HCT116 (cell line): ENCODE measurements around the gene GTF2H2C. TPM values are rescaled to one million over a fixed set of nuclear protein-coding genes. Genes with fewer than 3 reads are reported as not detected.

ENCODE experiments used
- ATAC-seq: fragments of 200-7000 bp; cut with Tn5 transposase; 2 replicates; pipeline ENCODE4 v1.9.1; 2020; ENCODE audit warnings: mild to moderate bottlenecking, moderate library complexity
- BruUV-seq: library from RNA; stranded (reverse); fragments of 400-500 nt; replicated peaks from 2 replicates; lab custom pipeline; 2021; lab: Mats Ljungman, UMichigan
- CTCF ChIA-PET: fragments of 300-600 bp; sonication (Branson Sonifier 250); formaldehyde crosslinking; loops from one replicate; lab custom pipeline; 2021; ENCODE audit warnings: antibody characterized with exemption; lab: Charles Lee
- POLR2A ChIA-PET: fragments of 300-600, 350-600 bp; sonication (Branson Sonifier 250); formaldehyde crosslinking; loops from one replicate; lab custom pipeline; 2021; ENCODE audit warnings: antibody characterized with exemption; lab: Charles Lee
- RAD21 ChIA-PET, 2 experiments: fragments of 300-600 bp; sonication (Branson Sonifier 250); formaldehyde crosslinking; loops; one replicate each; lab custom pipeline; 2023; ENCODE audit warnings: low total read pairs in 2 of 2; ENCODE audit not compliant: uncharacterized antibody in 2 of 2, unreplicated experiment in 2 of 2, low non-redundant PET in 1 of 2; lab: Charles Lee
- DNase-seq: peaks from one replicate; pipeline ENCODE4 v3.0.0-alpha.2; 2010; ENCODE audit warnings: low read depth, low spot score
- H2AFZ ChIP-seq: fragments of 200-600 bp; shearing (Covaris generic), sonication (generic); 2 replicates; pipeline ENCODE4 v1.6.1; 2017; ENCODE audit warnings: low read depth, mixed run types, mixed read lengths, antibody characterized with exemption, low read length; ENCODE audit not compliant: poor library complexity, severe bottlenecking
- H3K27ac ChIP-seq: 2 replicates; pipeline ENCODE4 v1.5.1; 2012; ENCODE audit warnings: low read depth, low read length
- H3K27me3 ChIP-seq: fragments of 200-600 bp; sonication (generic); 2 replicates; pipeline ENCODE4 v1.6.1; 2016; ENCODE audit warnings: mixed run types, low read length, mixed read lengths; ENCODE audit not compliant: insufficient read depth
- H3K36me3 ChIP-seq, 2 experiments: fragments of 200-500 bp in 1 of 2; fragments of 200-600 bp in 1 of 2; sonication (Bioruptor generic) in 1 of 2; sonication (generic) in 1 of 2; 2 replicates each; pipeline versions ENCODE4 v1.5.1 to v1.6.1; 2014 to 2016; ENCODE audit warnings: low read length in 2 of 2, inconsistent platforms in 1 of 2, mixed read lengths in 1 of 2, mixed run types in 1 of 2; ENCODE audit not compliant: insufficient read depth in 2 of 2, control insufficient read depth in 1 of 2
- H3K4me1 ChIP-seq, 2 experiments: fragments of 200-600 bp in 1 of 2; sonication (generic) in 1 of 2; 2 replicates each; pipeline versions ENCODE4 v1.5.1 to v1.6.1; 2012 to 2017; ENCODE audit warnings: low read length in 2 of 2, inconsistent platforms in 1 of 2, mild to moderate bottlenecking in 1 of 2, mixed read lengths in 1 of 2, mixed run types in 1 of 2, moderate library complexity in 1 of 2; ENCODE audit not compliant: insufficient read depth in 2 of 2, control insufficient read depth in 1 of 2
- H3K4me2 ChIP-seq: fragments of 200-600 bp; sonication (generic); 2 replicates; pipeline ENCODE4 v1.6.1; 2017; ENCODE audit warnings: mixed run types, low read length, mixed read lengths
- H3K4me3 ChIP-seq, 2 experiments: fragments of 200-600 bp in 1 of 2; sonication (generic) in 1 of 2; replicated peaks in 1 of 2; 2 replicates each; pipeline ENCODE4 v1.5.1; 2011 to 2016; ENCODE audit warnings: low read length in 2 of 2, control low read depth in 1 of 2, low read depth in 1 of 2, mild to moderate bottlenecking in 1 of 2, mixed read lengths in 1 of 2, mixed run types in 1 of 2
- H3K79me2 ChIP-seq: fragments of 200-600 bp; sonication (generic); 2 replicates; pipeline ENCODE4 v1.6.1; 2017; ENCODE audit warnings: mild to moderate bottlenecking, mixed run types, low read length, moderate library complexity, mixed read lengths; ENCODE audit not compliant: insufficient read depth
- H3K9ac ChIP-seq: fragments of 200-600 bp; sonication (generic); 2 replicates; pipeline ENCODE4 v1.6.1; 2016; ENCODE audit warnings: low read length, mixed read lengths
- H3K9me2 ChIP-seq: fragments of 200-600 bp; sonication (generic), shearing (Covaris generic); 2 replicates; pipeline ENCODE4 v1.6.1; 2017; ENCODE audit warnings: mixed run types, mild to moderate bottlenecking, moderate library complexity; ENCODE audit not compliant: insufficient read depth
- H3K9me3 ChIP-seq, 2 experiments: fragments of 200-500 bp in 1 of 2; fragments of 200-600 bp in 1 of 2; sonication (Bioruptor generic) in 1 of 2; sonication (generic) in 1 of 2; 2 replicates each; pipeline ENCODE4 v1.6.1; 2014 to 2017; ENCODE audit warnings: low read length in 2 of 2, mixed read lengths in 2 of 2, inconsistent platforms in 1 of 2, low read depth in 1 of 2, mild to moderate bottlenecking in 1 of 2, mixed run types in 1 of 2, moderate library complexity in 1 of 2; ENCODE audit not compliant: control insufficient read depth in 1 of 2, insufficient read depth in 1 of 2
- H4K20me1 ChIP-seq: fragments of 200-600 bp; sonication (generic), shearing (Covaris generic); 2 replicates; pipeline ENCODE4 v1.6.1; 2017; ENCODE audit warnings: mixed run types, mild to moderate bottlenecking, moderate library complexity; ENCODE audit not compliant: insufficient read depth
- ATF3 ChIP-seq: IDR thresholded peaks from 2 replicates; pipeline ENCODE4 v1.6.1; 2012
- CBX3 ChIP-seq: IDR thresholded peaks from 2 replicates; pipeline ENCODE4 v1.6.1; 2012; ENCODE audit warnings: low read depth
- CEBPB ChIP-seq: IDR thresholded peaks from 2 replicates; pipeline ENCODE4 v1.6.1; 2012; ENCODE audit warnings: low read depth
- CTCF ChIP-seq, 3 experiments: fragments of 200-600 bp in 1 of 3; sonication (generic) in 1 of 3; IDR thresholded peaks in 2 of 3; conservative IDR thresholded peaks in 1 of 3; 2 replicates each; pipeline ENCODE4 v1.5.1; 2012 to 2017; ENCODE audit warnings: low read depth in 2 of 3, low read length in 2 of 3, antibody characterized with exemption in 1 of 3, borderline replicate concordance in 1 of 3, control low read depth in 1 of 3, mild to moderate bottlenecking in 1 of 3, mixed read lengths in 1 of 3, mixed run types in 1 of 3, moderate library complexity in 1 of 3; ENCODE audit not compliant: insufficient read depth in 1 of 3
- EGR1 ChIP-seq: IDR thresholded peaks from 2 replicates; pipeline ENCODE4 v1.6.1; 2012; ENCODE audit warnings: low read depth
- EZH2 ChIP-seq: fragments of 200-600 bp; sonication (generic); IDR thresholded peaks from 2 replicates; pipeline ENCODE4 v1.6.1; 2017; ENCODE audit warnings: antibody characterized with exemption, mixed run types
- FOSL1 ChIP-seq: IDR thresholded peaks from 2 replicates; pipeline ENCODE4 v1.6.1; 2012; ENCODE audit warnings: low read depth
- JUND ChIP-seq: IDR thresholded peaks from 2 replicates; pipeline ENCODE4 v1.6.1; 2012
- POLR2A ChIP-seq: IDR thresholded peaks from 2 replicates; pipeline ENCODE4 v1.7.0; 2011; ENCODE audit warnings: borderline replicate concordance; ENCODE audit not compliant: insufficient read depth, insufficient read length; ENCODE audit errors: extremely low read depth
- POLR2AphosphoS5 ChIP-seq: IDR thresholded peaks from 2 replicates; pipeline ENCODE4 v1.6.1; 2011; ENCODE audit warnings: mild to moderate bottlenecking, low read depth, low read length, moderate library complexity
- RAD21 ChIP-seq: IDR thresholded peaks from 2 replicates; pipeline ENCODE4 v1.6.1; 2012; ENCODE audit warnings: low read depth, mild to moderate bottlenecking
- REST ChIP-seq: IDR thresholded peaks from 2 replicates; pipeline ENCODE4 v1.6.1; 2012; ENCODE audit warnings: low read depth
- SIN3A ChIP-seq: IDR thresholded peaks from 2 replicates; pipeline ENCODE4 v1.6.1; 2012; ENCODE audit warnings: low read depth
- SP1 ChIP-seq: IDR thresholded peaks from 2 replicates; pipeline ENCODE4 v1.6.1; 2012; ENCODE audit warnings: low read depth
- SRF ChIP-seq: IDR thresholded peaks from 2 replicates; pipeline ENCODE4 v1.6.1; 2012; ENCODE audit warnings: low read depth
- ZFX ChIP-seq: fragments of 450-650 bp; IDR thresholded peaks from 2 replicates; pipeline ENCODE4 v1.6.1; 2017
- ZNF274 ChIP-seq: fragments of 200-500 bp; sonication (Bioruptor generic); IDR thresholded peaks from 2 replicates; pipeline ENCODE4 v1.6.1; 2014; ENCODE audit warnings: mild to moderate bottlenecking, low read depth, low read length, inconsistent platforms
- intact Hi-C: fragments of 100-400 bp; cut with micrococcal nuclease; formaldehyde crosslinking; loops from 2 replicates; pipeline ENCODE4 v1.10.0; 2022
- total RNA-seq: library from RNA; stranded (reverse); gene quantifications from one replicate; pipeline ENCODE4 v1.2.1, GENCODE V29; 2021; ENCODE audit not compliant: unreplicated experiment
- TF ChIP-seq, protein P1 (sequence below): IDR thresholded peaks from 2 replicates; pipeline ENCODE4 v1.6.1; 2011; ENCODE audit warnings: mild to moderate bottlenecking, low read length, moderate library complexity; ENCODE audit not compliant: insufficient replicate concordance; ENCODE audit errors: extremely low read depth

GTF2H2C gene
- total RNA-seq, 1 experiment from 2014 or later: 65.2 TPM

GRCh38 chr5:69525490-69525889 is 34.5 kb upstream of the GTF2H2C start:
- Histone ChIP-seq H3K9me3 (no peaks in the 10 kb centered on the region), H3K27ac (no peak overlapping the region), H3K4me2 (no peak overlapping the region), H3K27me3 (no peaks in the 10 kb centered on the region), H2AFZ (no peak overlapping the region), H3K4me1 (peaks cover 28 to 38% of the 10 kb centered on the region in 2 experiments), H3K4me3 (no peak overlapping the region), H4K20me1 (no peaks in the 10 kb centered on the region; the same call in 1 of the 2 replicates), H3K79me2 (peaks cover 24% of the 10 kb centered on the region), H3K36me3 (no peaks in the 10 kb centered on the region), H3K9ac (no peak overlapping the region), H3K9me2 (no peaks in the 10 kb centered on the region)
- DNase-seq (no peak), ATAC-seq (no peak)
- RAD21 ChIA-PET: no interaction called here
- TF ChIP-seq SIN3A: no peak
- no peak for TF ChIP-seq ZNF274
- TF ChIP-seq SRF: no peak
- TF ChIP-seq ZFX: no peak
- no peak for TF ChIP-seq RAD21
- TF ChIP-seq CBX3: no peak
- TF ChIP-seq SP1: no peak
- no peak for TF ChIP-seq REST
- TF ChIP-seq POLR2A: no peak
- no peak for TF ChIP-seq CEBPB
- no peak for TF ChIP-seq JUND
- TF ChIP-seq, protein P1, sequence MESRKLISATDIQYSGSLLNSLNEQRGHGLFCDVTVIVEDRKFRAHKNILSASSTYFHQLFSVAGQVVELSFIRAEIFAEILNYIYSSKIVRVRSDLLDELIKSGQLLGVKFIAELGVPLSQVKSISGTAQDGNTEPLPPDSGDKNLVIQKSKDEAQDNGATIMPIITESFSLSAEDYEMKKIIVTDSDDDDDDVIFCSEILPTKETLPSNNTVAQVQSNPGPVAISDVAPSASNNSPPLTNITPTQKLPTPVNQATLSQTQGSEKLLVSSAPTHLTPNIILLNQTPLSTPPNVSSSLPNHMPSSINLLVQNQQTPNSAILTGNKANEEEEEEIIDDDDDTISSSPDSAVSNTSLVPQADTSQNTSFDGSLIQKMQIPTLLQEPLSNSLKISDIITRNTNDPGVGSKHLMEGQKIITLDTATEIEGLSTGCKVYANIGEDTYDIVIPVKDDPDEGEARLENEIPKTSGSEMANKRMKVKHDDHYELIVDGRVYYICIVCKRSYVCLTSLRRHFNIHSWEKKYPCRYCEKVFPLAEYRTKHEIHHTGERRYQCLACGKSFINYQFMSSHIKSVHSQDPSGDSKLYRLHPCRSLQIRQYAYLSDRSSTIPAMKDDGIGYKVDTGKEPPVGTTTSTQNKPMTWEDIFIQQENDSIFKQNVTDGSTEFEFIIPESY: no peak
- no peak for TF ChIP-seq CTCF (IDR thresholded peaks at IDR 0.05 in 2 of 3, conservative IDR thresholded peaks at IDR 0.05 in 1 of 3; ENCODE audit: borderline replicate concordance in 1 of 3, insufficient read depth in 1 of 3, low read depth in 2 of 3, low read length in 2 of 3)
- TF ChIP-seq POLR2AphosphoS5: no peak
- no peak for TF ChIP-seq FOSL1
- no peak for TF ChIP-seq EZH2
- no peak for TF ChIP-seq ATF3
- TF ChIP-seq EGR1: no peak
- CTCF ChIA-PET: no interaction called here
- POLR2A ChIA-PET: no interaction called here
- no TSS peak for BruUV-seq
- intact Hi-C loops: no loop called here
